T-helper 17 cell (primary cell): ENCODE data around the gene HBZ. TPM values are rescaled to one million over a fixed set of nuclear protein-coding genes. Genes with fewer than 3 reads are reported as not detected.
"Not testable (repeated sequence)": the region's sequence is repeated elsewhere in the genome, so short reads cannot be mapped to it uniquely, and the experiment has no call there.

Experiments used
- ATAC-seq: fragments of 150-1000 bp; cut with Tn5 transposase; 2 replicates; pipeline ENCODE4 v1.10.0; 2021; ENCODE audit warnings: mild to moderate bottlenecking, moderate library complexity
- DNase-seq, 3 donors: peaks; one replicate each; pipeline versions ENCODE4 v3.0.0 to v3.0.0-alpha.2; 2020 to 2021
- H3K9me3 ChIP-seq: one replicate; pipeline ENCODE4 v1.7.0; 2013; ENCODE audit warnings: low read length, mild to moderate bottlenecking; ENCODE audit not compliant: control insufficient read depth, poor library complexity, severe bottlenecking
- H3K27ac Mint-ChIP-seq: one replicate; pipeline ENCODE4 v1.8.0; 2022; ENCODE audit warnings: mild to moderate bottlenecking, moderate library complexity, mixed read lengths
- H3K27me3 Mint-ChIP-seq: one replicate; pipeline ENCODE4 v1.8.0; 2022; ENCODE audit warnings: mixed read lengths
- H3K36me3 Mint-ChIP-seq: one replicate; pipeline ENCODE4 v1.8.0; 2022; ENCODE audit warnings: low read depth, mixed read lengths
- H3K4me1 Mint-ChIP-seq: one replicate; pipeline ENCODE4 v1.8.0; 2022; ENCODE audit warnings: mild to moderate bottlenecking, mixed read lengths
- H3K4me3 Mint-ChIP-seq: one replicate; pipeline ENCODE4 v1.8.0; 2022; ENCODE audit warnings: mild to moderate bottlenecking, moderate library complexity, mixed read lengths
- total RNA-seq, 4 donors: library from RNA in 2 of 4; stranded (reverse) in 2 of 4; gene quantifications; one replicate each; pipeline ENCODE4 v1.2.3 and lab custom pipeline; 2022 to 2026

The HBZ gene
- total RNA-seq, 2 donors from 2014 or later, result not detected

DNA sequence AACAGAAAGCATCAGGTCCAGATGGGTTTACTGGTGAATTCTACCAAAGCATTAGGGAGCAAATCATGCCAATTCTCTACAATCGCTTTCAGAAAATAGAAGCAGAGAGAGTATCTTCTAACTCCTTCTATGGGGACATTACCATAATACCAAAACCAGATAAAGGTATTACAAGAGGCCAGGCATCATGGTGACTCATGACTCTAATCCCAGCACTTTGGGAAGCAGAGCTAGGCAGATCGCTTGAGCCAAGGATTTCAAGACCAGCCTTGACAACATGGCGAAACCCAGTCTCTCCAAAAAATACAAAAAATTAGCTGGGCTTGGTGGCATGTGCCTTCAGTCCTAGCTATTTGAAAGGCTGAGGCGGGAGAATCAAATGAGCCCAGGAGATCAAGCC is 50.8 kb downstream of the HBZ start:
- H3K4me1 Mint-ChIP-seq, result peaks cover 2% of the 10 kb centered on the region
- no peaks in the 10 kb centered on the region for H3K9me3 ChIP-seq
- H3K36me3 Mint-ChIP-seq, result no peaks in the 10 kb centered on the region
- H3K4me3 Mint-ChIP-seq, result no peak overlapping the region
- H3K27me3 Mint-ChIP-seq, result no peaks in the 10 kb centered on the region
- DNase-seq (no peak), ATAC-seq (no peak)
- no peak overlapping the region for H3K27ac Mint-ChIP-seq

DNA sequence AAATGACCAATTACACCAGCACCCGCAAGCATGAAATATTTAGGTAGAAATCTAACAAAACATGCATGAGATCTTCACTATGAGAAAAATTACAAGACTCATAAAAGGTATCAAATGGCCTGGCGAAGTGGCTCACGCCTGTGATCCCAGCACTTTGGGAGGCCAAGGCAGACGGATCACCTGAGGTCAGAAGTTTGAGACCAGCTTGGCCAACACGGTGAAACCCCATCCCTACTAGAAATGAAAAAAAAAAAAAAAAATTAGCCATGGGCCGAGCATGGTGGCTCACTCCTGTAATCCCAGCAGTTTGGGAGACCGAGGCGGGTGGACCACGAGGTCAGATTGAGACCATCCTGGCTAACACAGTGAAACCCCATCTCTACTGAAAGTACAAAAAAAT is 51.6 kb downstream of the HBZ start:
- peak overlapping the region; percentile 56 for H3K27ac Mint-ChIP-seq
- DNase-seq, H3K4me1 Mint-ChIP-seq, H3K4me3 Mint-ChIP-seq, H3K9me3 ChIP-seq, H3K36me3 Mint-ChIP-seq, H3K27me3 Mint-ChIP-seq, ATAC-seq: not testable (repeated sequence)

Other genes with a start within 250 kb of the HBZ start
- gene POLR3K, start 99.0 kb upstream of the HBZ start, total RNA-seq, result 10 to 100 TPM in 1 of 2 donors, 1 to 10 TPM in 1; 6.3 to 10.6 TPM
- 1 to 10 TPM; 6.5 to 7.3 TPM for gene SNRNP25, start 98.8 kb upstream of the HBZ start, total RNA-seq
- under 1 TPM in 1 of 2 donors, not detected in 1; 0.75 TPM for gene RHBDF1, start 80.0 kb upstream of the HBZ start, total RNA-seq
- 10 to 100 TPM; 24.3 to 27.4 TPM for gene MPG, start 74.4 kb upstream of the HBZ start, total RNA-seq
- gene NPRL3, start 14.0 kb upstream of the HBZ start, total RNA-seq, result 10 to 100 TPM; 24.3 to 32.2 TPM
- not detected for gene HBM, start 13.3 kb downstream of the HBZ start, total RNA-seq
- gene HBA2, start 20.2 kb downstream of the HBZ start, total RNA-seq, result not detected
- gene HBA1, start 24.0 kb downstream of the HBZ start, total RNA-seq, result 1 to 10 TPM in 1 of 2 donors, under 1 TPM in 1; 0.65 to 6.5 TPM
- not detected for gene HBQ1, start 27.8 kb downstream of the HBZ start, total RNA-seq
- gene LUC7L, start 76.8 kb downstream of the HBZ start, total RNA-seq, result 100 to 1,000 TPM; 137 to 142 TPM
- 10 to 100 TPM; 20.8 to 21.2 TPM for gene FAM234A, start 82.2 kb downstream of the HBZ start, total RNA-seq
- not detected for gene RGS11, start 123.3 kb downstream of the HBZ start, total RNA-seq
- not detected for gene ARHGDIG, start 127.9 kb downstream of the HBZ start, total RNA-seq
- under 1 TPM in 1 of 2 donors, not detected in 1; 0.99 TPM for gene PDIA2, start 130.5 kb downstream of the HBZ start, total RNA-seq
- 10 to 100 TPM; 38.9 to 42.5 TPM for gene AXIN1, start 200.1 kb downstream of the HBZ start, total RNA-seq
- gene MRPL28, start 217.9 kb downstream of the HBZ start, total RNA-seq, result 10 to 100 TPM; 25.2 to 25.9 TPM
- gene PGAP6, start 229.3 kb downstream of the HBZ start, total RNA-seq, result 100 to 1,000 TPM in 1 of 2 donors, 10 to 100 TPM in 1; 39.7 to 106 TPM
- 10 to 100 TPM; 31.9 to 39.8 TPM for gene NME4, start 244.6 kb downstream of the HBZ start, total RNA-seq
- 1 to 10 TPM; 7.5 to 9.0 TPM for gene DECR2, start 249.2 kb downstream of the HBZ start, total RNA-seq